ENCODE results near the gene FGA.

GRCh38 chr4:154588198-154588597, 2.3 kb downstream of the FGA start:
- no peak for TF ChIP-seq ZBTB7A (IDR thresholded peaks at IDR 0.05; ENCODE audit: low read depth)
- TF ChIP-seq YY1 (IDR thresholded peaks at IDR 0.05; ENCODE audit: low read depth), result no peak
- TF ChIP-seq TAF1 (IDR thresholded peaks at IDR 0.05; ENCODE audit: low read depth), result no peak
- TF ChIP-seq REST (IDR thresholded peaks at IDR 0.05; ENCODE audit: low read depth), result no peak
- TF ChIP-seq TCF12 (IDR thresholded peaks at IDR 0.05; ENCODE audit: low read depth), result no peak
- no peak for TF ChIP-seq RAD21 (IDR thresholded peaks at IDR 0.05; ENCODE audit: low read depth)
- TF ChIP-seq MAX (IDR thresholded peaks at IDR 0.05), result no peak
- no peak for TF ChIP-seq CREB1 (IDR thresholded peaks at IDR 0.05; ENCODE audit: low read depth)
- TF ChIP-seq CEBPB (IDR thresholded peaks at IDR 0.05), result no peak
- TF ChIP-seq NFIC (IDR thresholded peaks at IDR 0.05), result no peak
- no peak for TF ChIP-seq EP300 (IDR thresholded peaks at IDR 0.05; ENCODE audit: borderline replicate concordance)
- TF ChIP-seq TEAD4 (IDR thresholded peaks at IDR 0.05), result no peak
